ENCODE measurements around the gene PRR14. TPM values are rescaled to one million over a fixed set of nuclear protein-coding genes. Genes with fewer than 3 reads are reported as not detected.
A peak's percentile ranks its signal among the peaks of the same experiment; 100 is the strongest.

PRR14 gene
- total RNA-seq, 1 donor from 2014 or later: 6.8 TPM

DNA sequence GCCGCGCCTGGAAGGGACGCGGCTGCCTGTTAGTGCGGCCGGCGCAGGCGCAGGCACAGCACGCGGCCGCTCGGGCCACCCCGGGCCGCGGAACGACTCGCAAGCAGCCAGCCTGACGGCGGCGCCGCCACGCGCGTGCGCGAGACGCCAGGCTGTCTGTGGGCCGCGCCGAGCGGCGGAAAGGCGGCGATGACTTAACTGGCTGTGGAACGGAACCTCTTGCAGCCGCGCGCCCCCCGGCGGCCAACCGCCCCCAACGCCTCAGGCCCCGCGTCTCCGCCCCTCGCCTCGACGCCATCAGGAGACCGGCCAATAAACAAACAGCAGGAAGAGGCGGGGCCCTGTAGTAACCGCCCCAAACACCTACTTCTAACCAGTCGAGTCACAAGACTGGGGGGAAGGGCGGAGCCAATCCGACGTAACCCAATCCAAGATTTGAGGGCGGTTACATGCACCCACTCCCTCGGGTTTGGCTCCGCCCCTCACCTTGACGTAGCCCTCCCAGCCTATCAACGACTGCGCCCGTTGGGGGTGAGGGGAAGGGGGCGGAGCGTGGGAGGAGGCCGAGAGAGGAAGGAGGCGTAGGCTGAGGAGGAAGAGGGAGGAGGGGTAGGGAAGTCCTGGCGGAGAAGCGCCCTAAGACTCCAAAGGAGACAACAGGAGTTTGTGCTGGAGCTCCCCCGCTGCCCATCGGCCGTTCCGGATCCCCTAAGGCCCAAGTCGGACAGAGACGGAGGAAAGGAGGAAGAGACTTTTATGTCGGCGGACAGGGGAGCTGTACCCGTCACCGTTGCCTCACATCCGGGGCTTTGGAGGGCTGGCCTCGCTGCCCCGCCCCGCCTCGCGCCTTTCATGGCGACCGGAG, 7.3 kb downstream of the PRR14 start, which contains the start of gene FBRS:
Gene FBRS (plus strand): TSS at position 566 of the 865 bp plus-strand sequence. CDS start 1,088 bp downstream, outside the sequence.
- H3K27me3 ChIP-seq (ENCODE audit: control insufficient read depth in 3 of 3, insufficient read depth in 3 of 3, low read length in 3 of 3): no peaks in the 10 kb centered on the region
- H3K36me3 ChIP-seq (ENCODE audit: control insufficient read depth in 3 of 3, insufficient read depth in 3 of 3, low read length in 3 of 3): peaks cover 48 to 57% (median 54%) of the 10 kb centered on the region in 3 donors
- no peaks in the 10 kb centered on the region for H3K9me3 ChIP-seq (ENCODE audit: control insufficient read depth in 3 of 3, low read length in 3 of 3)
- peak within 1 kb of the TSS; percentile 86 to 97 (median 88) for H3K4me3 ChIP-seq (ENCODE audit: low read length in 3 of 3)
- peaks cover 32 to 46% (median 38%) of the 10 kb centered on the region in 3 donors for H3K4me1 ChIP-seq (ENCODE audit: control insufficient read depth in 3 of 3, insufficient read depth in 3 of 3, low read length in 3 of 3)
- peak within 1 kb of the TSS; percentile 97 to 98 (median 98) for H3K9ac ChIP-seq (ENCODE audit: low read depth in 1 of 3, low read length in 3 of 3)
- peak within 1 kb of the TSS; percentile 98 for H3K27ac ChIP-seq (ENCODE audit: low read depth, low read length)

DNA sequence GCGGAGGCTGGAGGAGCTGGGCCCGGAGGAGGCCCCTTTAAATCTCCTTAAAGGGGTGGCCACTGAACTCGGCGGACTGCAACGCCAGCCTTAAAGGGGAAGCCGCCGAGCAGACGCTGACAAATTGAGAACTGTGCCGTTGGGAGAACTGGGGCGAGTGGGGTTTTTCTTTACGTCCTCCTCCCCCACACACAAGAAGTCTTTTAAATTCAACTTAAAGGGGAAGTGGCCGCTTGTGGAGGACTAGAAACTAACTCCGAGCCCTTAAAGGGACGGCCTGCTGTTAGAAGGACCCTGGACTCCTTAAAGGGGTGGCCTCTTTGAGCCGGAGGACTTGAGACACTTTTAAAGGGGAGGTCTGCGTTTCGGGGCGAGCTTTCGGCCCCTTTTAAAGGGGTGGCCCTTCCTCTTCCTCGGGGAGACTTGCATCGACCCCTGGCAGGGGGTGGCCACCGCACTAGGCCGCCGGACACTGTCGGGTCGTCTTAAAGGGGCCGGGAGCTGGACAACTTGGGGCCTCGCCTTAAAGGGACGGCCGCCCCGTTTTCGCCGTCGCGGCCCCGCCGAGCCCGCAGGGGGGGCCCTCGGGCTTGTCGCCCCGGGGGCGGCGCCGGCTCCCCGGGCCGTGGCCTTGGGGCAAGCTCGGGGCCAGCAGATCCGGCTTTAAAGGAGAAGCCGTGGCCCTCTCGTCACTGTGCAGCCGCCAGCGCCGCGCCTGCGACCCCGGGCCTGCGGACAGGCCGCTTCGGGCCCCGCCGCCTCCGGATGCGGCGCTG, 8.2 kb downstream of the PRR14 start:
- no peaks in the 10 kb centered on the region for H3K27me3 ChIP-seq (ENCODE audit: control insufficient read depth in 3 of 3, insufficient read depth in 3 of 3, low read length in 3 of 3)
- H3K4me1 ChIP-seq (ENCODE audit: control insufficient read depth in 3 of 3, insufficient read depth in 3 of 3, low read length in 3 of 3): peaks cover 32 to 53% (median 43%) of the 10 kb centered on the region in 3 donors
- peak overlapping the region; percentile 98 for H3K27ac ChIP-seq (ENCODE audit: low read depth, low read length)
- peaks cover 52 to 57% (median 57%) of the 10 kb centered on the region in 3 donors for H3K36me3 ChIP-seq (ENCODE audit: control insufficient read depth in 3 of 3, insufficient read depth in 3 of 3, low read length in 3 of 3)
- peak overlapping the region; percentile 97 to 98 (median 98) for H3K9ac ChIP-seq (ENCODE audit: low read depth in 1 of 3, low read length in 3 of 3)
- peak overlapping the region; percentile 86 to 97 (median 88) for H3K4me3 ChIP-seq (ENCODE audit: low read length in 3 of 3)
- no peaks in the 10 kb centered on the region for H3K9me3 ChIP-seq (ENCODE audit: control insufficient read depth in 3 of 3, low read length in 3 of 3)

DNA sequence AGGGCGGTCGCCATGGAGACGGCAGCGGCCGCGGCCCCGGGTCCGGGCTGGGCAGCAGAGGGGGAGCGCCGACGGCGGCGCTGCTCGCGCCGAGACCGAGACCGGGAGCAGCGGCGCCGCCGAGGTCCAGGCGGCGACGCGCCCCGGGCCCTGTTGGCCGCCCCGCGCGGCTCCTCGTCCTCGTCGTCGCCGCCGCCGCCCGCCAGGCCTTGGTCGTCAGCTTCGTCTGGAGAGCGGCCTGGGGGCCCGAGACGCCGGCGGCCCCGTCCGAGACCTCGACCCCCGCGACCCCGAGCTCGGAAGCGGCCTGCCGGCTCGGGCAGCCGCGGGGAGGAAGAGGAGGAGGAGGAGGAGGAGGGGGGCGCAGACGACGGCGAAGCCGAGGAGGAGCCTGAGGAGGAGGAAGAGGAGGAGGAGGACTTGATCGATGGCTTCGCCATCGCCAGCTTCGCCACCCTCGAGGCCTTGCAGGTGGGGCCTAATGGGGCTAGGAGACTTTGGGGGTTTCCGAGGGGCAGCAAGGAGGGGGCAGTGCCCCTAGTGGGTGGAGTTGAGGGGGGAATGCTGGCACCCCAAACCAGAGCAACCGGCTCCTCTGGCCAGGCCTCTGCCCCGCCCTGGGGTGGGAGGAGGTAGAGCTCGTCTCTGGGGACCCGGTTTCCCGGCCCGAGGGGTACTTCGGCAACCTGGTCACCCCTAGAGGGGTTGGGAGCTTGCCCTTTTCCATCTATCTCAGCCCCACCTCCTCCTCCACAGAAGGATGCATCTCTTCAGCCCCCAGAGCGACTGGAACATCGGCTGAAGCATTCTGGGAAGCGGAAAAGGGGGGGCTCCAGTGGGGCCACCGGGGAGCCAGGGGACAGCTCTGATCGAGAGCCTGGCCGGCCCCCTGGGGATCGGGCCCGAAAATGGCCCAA, 9.0 kb downstream of the PRR14 start:
- no peaks in the 10 kb centered on the region for H3K27me3 ChIP-seq (ENCODE audit: control insufficient read depth in 3 of 3, insufficient read depth in 3 of 3, low read length in 3 of 3)
- H3K9ac ChIP-seq (ENCODE audit: low read depth in 1 of 3, low read length in 3 of 3): peak overlapping the region; percentile 97 to 98 (median 98)
- peaks cover 32 to 53% (median 43%) of the 10 kb centered on the region in 3 donors for H3K4me1 ChIP-seq (ENCODE audit: control insufficient read depth in 3 of 3, insufficient read depth in 3 of 3, low read length in 3 of 3)
- H3K9me3 ChIP-seq (ENCODE audit: control insufficient read depth in 3 of 3, low read length in 3 of 3): no peaks in the 10 kb centered on the region
- peak overlapping the region; percentile 80 to 97 (median 86) for H3K4me3 ChIP-seq (ENCODE audit: low read length in 3 of 3)
- H3K36me3 ChIP-seq (ENCODE audit: control insufficient read depth in 3 of 3, insufficient read depth in 3 of 3, low read length in 3 of 3): peaks cover 51 to 56% (median 54%) of the 10 kb centered on the region in 3 donors
- peak overlapping the region; percentile 98 for H3K27ac ChIP-seq (ENCODE audit: low read depth, low read length)

DNA sequence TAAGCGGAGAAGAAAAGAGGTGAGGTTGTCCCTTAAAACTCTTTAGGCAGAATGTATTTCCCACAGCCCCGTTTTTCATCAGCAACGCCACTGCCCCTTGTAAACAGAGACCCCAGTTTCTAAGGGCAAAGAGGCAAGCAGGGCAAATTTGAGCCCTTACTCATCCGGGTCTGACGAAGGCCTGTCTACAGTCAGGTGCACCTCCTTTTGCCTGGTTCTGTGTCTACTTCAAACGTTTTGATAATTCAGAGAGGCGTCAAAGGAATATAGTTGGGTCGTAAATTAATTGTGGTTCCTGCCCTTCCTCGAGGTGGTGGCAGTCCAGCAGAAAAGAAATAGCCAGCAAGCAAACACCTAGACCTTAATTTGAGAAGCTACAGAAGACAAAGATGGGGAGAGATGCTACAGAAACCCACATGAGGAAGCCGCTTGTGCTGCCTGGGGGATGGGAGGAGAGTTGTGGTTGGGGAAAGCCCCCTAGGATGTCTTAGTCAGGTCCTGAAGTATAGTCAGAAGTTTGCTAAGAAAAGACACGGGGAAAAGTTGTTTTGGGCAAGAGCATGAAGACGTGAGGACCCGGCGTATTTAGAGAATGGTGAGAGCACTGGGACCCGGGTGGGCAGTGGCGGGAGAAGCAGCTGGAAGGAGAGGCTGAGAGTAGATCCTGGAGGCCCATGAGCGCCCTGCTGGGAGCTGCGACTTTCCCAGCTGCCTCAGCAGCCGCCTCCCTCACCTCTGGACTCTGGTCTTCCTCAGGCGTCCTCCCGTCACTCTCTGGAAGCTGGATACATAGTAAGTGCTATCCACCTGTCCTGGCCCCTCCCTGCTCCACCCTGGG, 9.9 kb downstream of the PRR14 start:
- Histone ChIP-seq H3K27me3 (ENCODE audit: control insufficient read depth in 3 of 3, insufficient read depth in 3 of 3, low read length in 3 of 3) (no peaks in the 10 kb centered on the region), H3K9me3 (ENCODE audit: control insufficient read depth in 3 of 3, low read length in 3 of 3) (no peaks in the 10 kb centered on the region), H3K36me3 (ENCODE audit: control insufficient read depth in 3 of 3, insufficient read depth in 3 of 3, low read length in 3 of 3) (peaks cover 52 to 56% (median 54%) of the 10 kb centered on the region in 3 donors), H3K4me3 (ENCODE audit: low read length in 3 of 3) (peak overlapping the region; percentile 80 to 97 (median 86)), H3K27ac (ENCODE audit: low read depth, low read length) (peak overlapping the region; percentile 98), H3K4me1 (ENCODE audit: control insufficient read depth in 3 of 3, insufficient read depth in 3 of 3, low read length in 3 of 3) (peaks cover 32 to 53% (median 43%) of the 10 kb centered on the region in 3 donors), H3K9ac (ENCODE audit: low read depth in 1 of 3, low read length in 3 of 3) (peak overlapping the region; percentile 97 to 98 (median 98))

DNA sequence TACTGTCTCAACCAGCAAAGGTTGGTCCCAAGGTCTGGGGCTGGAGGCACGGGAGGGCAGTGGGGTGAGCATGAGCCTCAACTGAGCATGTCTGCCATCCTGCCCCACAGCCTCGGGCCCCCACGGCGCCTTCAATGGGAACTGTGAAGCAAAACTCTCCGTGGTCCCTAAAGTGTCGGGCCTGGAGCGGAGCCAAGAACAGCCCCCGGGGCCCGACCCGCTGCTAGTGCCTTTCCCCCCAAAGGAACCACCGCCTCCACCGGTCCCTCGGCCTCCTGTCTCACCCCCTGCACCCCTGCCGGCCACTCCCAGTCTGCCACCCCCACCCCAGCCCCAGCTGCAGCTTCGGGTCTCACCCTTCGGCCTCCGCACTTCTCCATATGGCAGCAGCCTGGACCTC, 11.7 kb downstream of the PRR14 start:
- Histone ChIP-seq H3K27me3 (ENCODE audit: control insufficient read depth in 3 of 3, insufficient read depth in 3 of 3, low read length in 3 of 3) (no peaks in the 10 kb centered on the region), H3K4me3 (ENCODE audit: low read length in 3 of 3) (no peak overlapping the region), H3K36me3 (ENCODE audit: control insufficient read depth in 3 of 3, insufficient read depth in 3 of 3, low read length in 3 of 3) (peaks cover 59 to 62% (median 60%) of the 10 kb centered on the region in 3 donors), H3K9ac (ENCODE audit: low read depth in 1 of 3, low read length in 3 of 3) (peak overlapping the region in 2 of 3 donors; percentile 7 to 33), H3K4me1 (ENCODE audit: control insufficient read depth in 3 of 3, insufficient read depth in 3 of 3, low read length in 3 of 3) (peaks cover 28 to 43% (median 34%) of the 10 kb centered on the region in 3 donors), H3K27ac (ENCODE audit: low read depth, low read length) (no peak overlapping the region), H3K9me3 (ENCODE audit: control insufficient read depth in 3 of 3, low read length in 3 of 3) (no peaks in the 10 kb centered on the region)

DNA sequence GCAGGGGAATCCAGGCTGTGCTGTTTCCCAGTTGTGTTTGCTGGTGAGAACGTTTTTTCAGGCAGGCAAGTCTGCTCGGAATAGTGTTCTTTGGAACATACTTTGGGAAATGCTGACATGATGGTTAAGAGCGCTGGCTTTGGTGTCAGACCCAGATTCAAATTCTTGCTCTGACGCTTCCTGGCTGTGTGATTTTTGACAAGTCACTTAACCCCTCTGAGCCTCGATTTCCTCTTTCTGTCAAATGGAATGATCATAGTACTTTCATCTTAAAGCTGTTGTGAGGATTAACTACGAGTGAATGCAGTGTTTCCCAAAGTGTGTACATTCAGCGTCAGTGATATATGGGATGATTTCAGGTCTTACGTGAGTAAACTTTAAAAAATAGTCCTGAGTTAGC, 12.3 kb downstream of the PRR14 start:
- Histone ChIP-seq H3K36me3 (ENCODE audit: control insufficient read depth in 3 of 3, insufficient read depth in 3 of 3, low read length in 3 of 3) (peaks cover 64 to 68% (median 65%) of the 10 kb centered on the region in 3 donors), H3K27ac (ENCODE audit: low read depth, low read length) (no peak overlapping the region), H3K9ac (ENCODE audit: low read depth in 1 of 3, low read length in 3 of 3) (no peak overlapping the region), H3K9me3 (ENCODE audit: control insufficient read depth in 3 of 3, low read length in 3 of 3) (no peaks in the 10 kb centered on the region), H3K4me3 (ENCODE audit: low read length in 3 of 3) (no peak overlapping the region), H3K4me1 (ENCODE audit: control insufficient read depth in 3 of 3, insufficient read depth in 3 of 3, low read length in 3 of 3) (peaks cover 26 to 40% (median 32%) of the 10 kb centered on the region in 3 donors), H3K27me3 (ENCODE audit: control insufficient read depth in 3 of 3, insufficient read depth in 3 of 3, low read length in 3 of 3) (no peaks in the 10 kb centered on the region)

DNA sequence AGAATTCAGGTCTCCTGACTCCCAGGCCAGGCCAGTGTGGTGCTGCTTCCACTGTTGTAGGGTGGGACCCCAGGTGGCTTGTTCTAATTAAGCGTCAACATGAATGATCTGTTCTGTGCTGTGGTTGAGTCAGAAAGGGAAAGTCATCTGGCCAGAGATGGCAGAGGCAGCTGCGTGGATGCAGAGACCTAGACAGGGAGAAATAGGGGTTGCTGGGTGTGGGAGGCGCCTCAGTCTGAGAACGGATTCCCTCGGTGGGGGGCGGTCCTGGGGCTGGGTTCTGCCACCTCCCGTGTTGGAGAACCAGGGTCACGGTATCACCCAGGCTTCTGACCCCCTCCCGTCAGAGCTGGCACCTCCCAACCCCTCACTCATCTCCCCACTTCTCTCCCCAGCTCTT, 13.1 kb downstream of the PRR14 start:
- Histone ChIP-seq H3K9ac (ENCODE audit: low read depth in 1 of 3, low read length in 3 of 3) (peak overlapping the region in 2 of 3 donors; percentile 15 to 26), H3K4me1 (ENCODE audit: control insufficient read depth in 3 of 3, insufficient read depth in 3 of 3, low read length in 3 of 3) (peaks cover 26 to 40% (median 32%) of the 10 kb centered on the region in 3 donors), H3K27me3 (ENCODE audit: control insufficient read depth in 3 of 3, insufficient read depth in 3 of 3, low read length in 3 of 3) (no peaks in the 10 kb centered on the region), H3K9me3 (ENCODE audit: control insufficient read depth in 3 of 3, low read length in 3 of 3) (no peaks in the 10 kb centered on the region), H3K36me3 (ENCODE audit: control insufficient read depth in 3 of 3, insufficient read depth in 3 of 3, low read length in 3 of 3) (peaks cover 69% of the 10 kb centered on the region in 3 donors), H3K27ac (ENCODE audit: low read depth, low read length) (no peak overlapping the region), H3K4me3 (ENCODE audit: low read length in 3 of 3) (no peak overlapping the region)

DNA sequence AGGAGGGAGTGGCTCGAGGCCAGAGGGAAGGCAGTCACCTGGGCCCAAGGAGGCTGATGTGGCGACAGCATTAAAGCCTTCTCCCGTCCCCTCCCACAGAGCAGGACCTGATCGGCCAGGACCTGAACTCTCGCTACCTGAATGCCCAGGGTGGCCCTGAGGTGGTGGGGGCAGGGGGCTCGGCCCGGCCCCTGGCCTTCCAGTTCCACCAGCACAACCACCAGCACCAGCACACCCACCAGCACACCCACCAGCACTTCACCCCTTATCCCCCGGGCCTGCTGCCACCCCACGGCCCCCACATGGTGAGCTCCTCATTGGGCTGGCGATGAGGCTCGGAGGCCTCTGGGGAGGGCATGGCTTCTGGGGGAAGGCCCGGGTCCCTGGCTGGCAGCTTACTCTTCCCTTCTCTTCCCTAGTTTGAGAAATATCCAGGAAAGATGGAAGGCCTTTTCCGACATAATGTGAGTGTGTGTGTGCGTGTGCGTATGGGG, 13.9 kb downstream of the PRR14 start:
- Histone ChIP-seq H3K27me3 (ENCODE audit: control insufficient read depth in 3 of 3, insufficient read depth in 3 of 3, low read length in 3 of 3) (no peaks in the 10 kb centered on the region), H3K9me3 (ENCODE audit: control insufficient read depth in 3 of 3, low read length in 3 of 3) (no peaks in the 10 kb centered on the region), H3K9ac (ENCODE audit: low read depth in 1 of 3, low read length in 3 of 3) (peak overlapping the region in 1 of 3 donors; percentile 25), H3K4me1 (ENCODE audit: control insufficient read depth in 3 of 3, insufficient read depth in 3 of 3, low read length in 3 of 3) (peaks cover 26 to 40% (median 32%) of the 10 kb centered on the region in 3 donors), H3K4me3 (ENCODE audit: low read length in 3 of 3) (no peak overlapping the region), H3K27ac (ENCODE audit: low read depth, low read length) (no peak overlapping the region), H3K36me3 (ENCODE audit: control insufficient read depth in 3 of 3, insufficient read depth in 3 of 3, low read length in 3 of 3) (peaks cover 69 to 74% (median 71%) of the 10 kb centered on the region in 3 donors)

Measured in skeletal muscle tissue (tissue), 4 donors.